ENCODE measurements around the gene TOE1. TPM values are rescaled to one million over a fixed set of nuclear protein-coding genes. Genes with fewer than 3 reads are reported as not detected.
A peak's percentile ranks its signal among the peaks of the same experiment; 100 is the strongest.
"Not testable (repeated sequence)": the region's sequence is repeated elsewhere in the genome, so short reads cannot be mapped to it uniquely, and the experiment has no call there.

Gene TOE1
- polyA plus RNA-seq, 1 donor from 2014 or later: 18.6 TPM

GRCh38 chr1:45356186-45356585 is 16.2 kb downstream of the TOE1 start:
- H3K4me1 Mint-ChIP-seq: peaks cover 6 to 17% (median 10%) of the 10 kb centered on the region in 3 donors
- peaks cover 4% of the 10 kb centered on the region for H3K36me3 Mint-ChIP-seq
- peak overlapping the region in 1 of 4 donors; percentile 44 for H3K4me3 Mint-ChIP-seq
- H3K27me3 Mint-ChIP-seq: no peaks in the 10 kb centered on the region
- H3K9me3 Mint-ChIP-seq: no peaks in the 10 kb centered on the region
- no peak overlapping the region for H3K27ac Mint-ChIP-seq

GRCh38 chr1:45359882-45360513 is 20.0 kb downstream of the TOE1 start:
- peaks cover 12 to 32% (median 24%) of the 10 kb centered on the region in 3 donors for H3K4me1 Mint-ChIP-seq
- H3K36me3 Mint-ChIP-seq: peaks cover 3% of the 10 kb centered on the region
- H3K4me3 Mint-ChIP-seq: peak overlapping the region in 2 of 4 donors; percentile 38 to 55
- no peaks in the 10 kb centered on the region for H3K9me3 Mint-ChIP-seq
- peak overlapping the region in 2 of 3 donors; percentile 21 to 48 for H3K27ac Mint-ChIP-seq
- no peaks in the 10 kb centered on the region for H3K27me3 Mint-ChIP-seq

- not testable (repeated sequence) for H3K27me3 Mint-ChIP-seq, H3K9me3 Mint-ChIP-seq, H3K27ac Mint-ChIP-seq, H3K36me3 Mint-ChIP-seq
- Mint-ChIP-seq H3K4me1 (peaks cover 14 to 31% (median 24%) of the 10 kb centered on the region in 3 donors), H3K4me3 (peak overlapping the region in 2 of 4 donors; percentile 37 to 47)
Observed at GRCh38 chr1:45360981-45361380, 21.0 kb downstream of the TOE1 start.

DNA sequence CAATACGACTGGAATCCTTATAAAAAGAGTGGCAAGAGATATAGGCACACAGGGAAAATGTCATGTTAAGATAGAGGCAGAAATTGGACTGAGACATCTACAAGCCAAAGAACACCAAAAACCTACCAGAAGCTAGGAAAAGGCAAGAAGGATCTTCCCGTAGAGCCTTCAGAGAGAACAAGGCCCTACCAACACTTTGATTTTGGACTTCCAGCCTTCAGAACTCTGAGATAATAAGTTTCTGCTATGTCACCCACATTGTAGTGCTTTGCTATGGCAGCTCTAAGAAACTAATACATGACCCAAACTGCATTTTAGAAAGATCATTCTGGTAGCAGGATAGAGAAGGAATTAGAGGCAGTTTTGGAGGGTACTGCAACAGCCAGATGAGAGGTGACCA is 24.3 kb downstream of the TOE1 start:
- Mint-ChIP-seq H3K27ac (peak overlapping the region in 1 of 3 donors; percentile 53), H3K4me3 (no peak overlapping the region), H3K27me3 (no peaks in the 10 kb centered on the region), H3K4me1 (peaks cover 14 to 29% (median 24%) of the 10 kb centered on the region in 3 donors), H3K36me3 (no peaks in the 10 kb centered on the region), H3K9me3 (no peaks in the 10 kb centered on the region)

DNA sequence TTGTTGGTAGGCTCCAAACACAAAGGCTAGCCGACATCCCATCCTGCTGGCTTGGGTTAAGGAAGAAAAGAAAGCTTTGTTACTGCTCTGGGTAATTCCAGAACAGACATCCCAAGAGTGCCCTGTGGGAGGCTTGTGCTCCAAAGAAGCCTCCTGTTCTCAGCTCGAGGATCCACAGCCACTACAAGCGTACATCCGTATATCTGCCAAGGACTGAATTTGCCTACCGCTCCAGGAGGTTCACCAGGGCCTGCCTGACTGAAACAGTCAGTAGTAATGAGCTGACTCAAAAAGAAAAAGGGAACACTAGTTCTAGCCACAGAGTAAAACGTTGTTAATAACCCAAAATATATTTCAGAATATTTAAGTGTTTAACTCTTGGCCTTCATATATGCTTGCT is 25.1 kb downstream of the TOE1 start:
- H3K27ac Mint-ChIP-seq: peak overlapping the region; percentile 13 to 85 (median 57)
- no peak overlapping the region for H3K4me3 Mint-ChIP-seq
- no peaks in the 10 kb centered on the region for H3K9me3 Mint-ChIP-seq
- peaks cover 11 to 25% (median 19%) of the 10 kb centered on the region in 3 donors for H3K4me1 Mint-ChIP-seq
- H3K27me3 Mint-ChIP-seq: no peaks in the 10 kb centered on the region
- no peaks in the 10 kb centered on the region for H3K36me3 Mint-ChIP-seq

DNA sequence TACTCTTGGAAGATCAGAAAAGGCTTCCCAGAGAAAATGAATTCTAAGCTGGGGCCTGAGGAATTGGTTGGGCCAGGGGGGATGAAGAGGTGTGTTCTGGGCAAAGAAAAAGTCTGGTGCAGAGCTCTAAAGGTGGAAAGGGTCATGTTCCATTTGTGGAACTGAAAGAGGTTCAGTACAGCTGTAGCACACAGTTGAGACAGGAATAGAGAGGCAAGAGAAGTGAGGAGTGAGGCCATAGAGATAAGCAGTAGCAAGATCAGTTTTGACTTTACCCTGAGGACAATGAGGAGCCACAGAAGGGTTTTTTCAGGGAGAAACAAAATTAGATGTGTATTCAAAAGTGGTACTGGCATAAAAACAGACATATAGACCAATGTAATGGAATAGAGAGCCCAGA is 30.6 kb downstream of the TOE1 start:
- no peaks in the 10 kb centered on the region for H3K9me3 Mint-ChIP-seq
- peaks cover 32 to 35% (median 33%) of the 10 kb centered on the region in 3 donors for H3K4me1 Mint-ChIP-seq
- peak overlapping the region in 1 of 3 donors; percentile 81 for H3K27ac Mint-ChIP-seq
- no peak overlapping the region for H3K4me3 Mint-ChIP-seq
- no peaks in the 10 kb centered on the region for H3K27me3 Mint-ChIP-seq
- H3K36me3 Mint-ChIP-seq: no peaks in the 10 kb centered on the region

DNA sequence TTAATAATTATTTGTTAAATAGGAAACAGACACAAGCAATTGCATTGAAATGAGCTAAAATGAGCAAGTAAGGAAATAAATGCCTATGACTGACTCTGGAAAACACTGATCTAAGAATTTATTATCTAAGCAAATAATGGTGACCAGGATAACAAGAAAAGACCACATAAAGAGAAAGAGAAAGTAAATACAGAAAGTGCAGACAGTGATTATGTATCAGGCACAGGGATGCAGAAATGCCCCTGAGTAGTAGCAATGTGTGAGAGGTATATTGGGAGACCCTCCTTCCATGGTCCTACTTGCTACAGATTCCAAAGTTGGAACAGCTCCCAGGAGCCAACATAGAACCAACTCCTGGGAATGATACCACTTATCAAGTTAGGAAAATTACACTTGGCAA is 33.6 kb downstream of the TOE1 start:
- Mint-ChIP-seq H3K9me3 (no peaks in the 10 kb centered on the region), H3K27ac (peak overlapping the region in 2 of 3 donors; percentile 30 to 35), H3K27me3 (no peaks in the 10 kb centered on the region), H3K36me3 (peaks cover 2% of the 10 kb centered on the region), H3K4me3 (peak overlapping the region in 3 of 4 donors; percentile 26 to 56 (median 55)), H3K4me1 (peaks cover 33 to 38% (median 34%) of the 10 kb centered on the region in 3 donors)

- Mint-ChIP-seq H3K9me3 (no peaks in the 10 kb centered on the region), H3K36me3 (peaks cover 5% of the 10 kb centered on the region), H3K4me1 (peaks cover 33 to 37% (median 35%) of the 10 kb centered on the region in 3 donors), H3K4me3 (peak overlapping the region in 3 of 4 donors; percentile 47 to 55 (median 53)), H3K27ac (peak overlapping the region; percentile 7 to 90 (median 19)), H3K27me3 (no peaks in the 10 kb centered on the region)
Observed at GRCh38 chr1:45375104-45376090, 35.4 kb downstream of the TOE1 start.

DNA sequence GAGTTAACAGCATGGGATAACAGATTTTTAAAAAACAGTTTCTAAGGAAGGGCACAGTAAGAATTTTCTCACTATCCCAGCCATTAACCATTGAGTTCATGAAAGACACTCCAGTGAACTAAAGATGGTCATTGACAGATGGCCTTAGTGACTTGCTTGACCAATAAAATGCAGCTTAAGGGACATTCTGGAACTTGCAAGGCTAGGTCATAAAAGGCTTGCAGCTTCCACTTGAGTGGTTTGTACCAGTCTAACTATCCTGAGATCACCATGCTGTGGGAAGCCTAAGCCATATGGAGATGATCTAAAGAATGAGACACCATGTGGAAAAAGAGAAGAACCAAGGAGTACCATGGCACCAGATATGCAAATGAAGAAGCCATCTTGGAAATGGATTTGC is 38.2 kb downstream of the TOE1 start:
- peak overlapping the region in 1 of 3 donors; percentile 1 for H3K27ac Mint-ChIP-seq
- H3K9me3 Mint-ChIP-seq: no peaks in the 10 kb centered on the region
- H3K4me3 Mint-ChIP-seq: no peak overlapping the region
- peaks cover 7% of the 10 kb centered on the region for H3K36me3 Mint-ChIP-seq
- H3K27me3 Mint-ChIP-seq: no peaks in the 10 kb centered on the region
- H3K4me1 Mint-ChIP-seq: peaks cover 19 to 26% (median 24%) of the 10 kb centered on the region in 3 donors

DNA sequence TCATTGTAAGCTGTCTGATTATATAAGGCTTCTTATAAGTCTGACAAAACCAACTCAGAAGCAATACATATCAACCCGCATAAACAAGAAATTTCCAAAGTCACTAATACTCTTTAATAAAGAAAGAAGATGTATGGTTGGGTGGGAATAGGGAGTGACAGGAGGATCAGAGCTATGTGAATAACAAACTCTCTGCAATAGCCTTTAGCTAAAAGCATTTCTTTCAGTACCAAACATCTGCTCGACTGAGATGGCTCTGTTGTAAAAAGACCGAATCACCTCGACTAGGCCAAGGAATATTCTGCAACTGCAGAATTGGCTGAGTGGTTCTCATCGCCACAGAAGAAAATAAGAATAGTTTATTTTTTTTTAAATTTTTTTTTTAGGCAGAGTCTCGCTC is 39.6 kb downstream of the TOE1 start:
- H3K4me3 Mint-ChIP-seq: no peak overlapping the region
- H3K27ac Mint-ChIP-seq: no peak overlapping the region
- peaks cover 10 to 13% (median 13%) of the 10 kb centered on the region in 3 donors for H3K4me1 Mint-ChIP-seq

DNA sequence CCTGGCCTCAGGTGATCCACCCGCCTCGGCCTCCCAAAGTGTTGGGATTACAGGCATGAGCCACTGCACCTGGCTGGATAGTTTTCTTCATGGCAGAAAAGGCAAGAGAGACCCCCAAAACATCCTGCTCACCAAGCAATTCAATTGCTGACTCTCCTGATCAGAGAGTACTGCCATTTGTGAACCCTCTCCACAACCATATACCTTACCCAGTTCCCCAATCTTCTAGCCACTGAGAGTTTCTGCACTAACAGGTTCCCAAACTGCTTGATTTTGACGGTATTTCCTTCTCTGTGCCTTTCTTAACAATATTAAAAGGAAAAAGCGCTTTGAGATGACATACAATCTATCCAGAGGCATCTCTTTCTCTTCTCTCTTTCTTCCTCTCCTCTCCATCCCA is 40.2 kb downstream of the TOE1 start:
- no peaks in the 10 kb centered on the region for H3K9me3 Mint-ChIP-seq
- peaks cover 4 to 7% (median 7%) of the 10 kb centered on the region in 3 donors for H3K4me1 Mint-ChIP-seq
- no peak overlapping the region for H3K4me3 Mint-ChIP-seq
- no peaks in the 10 kb centered on the region for H3K27me3 Mint-ChIP-seq
- H3K27ac Mint-ChIP-seq: peak overlapping the region in 2 of 3 donors; percentile 18 to 60
- H3K36me3 Mint-ChIP-seq: peaks cover 11% of the 10 kb centered on the region

More for the DNA sequence above, 39.6 kb downstream of the TOE1 start:
- Mint-ChIP-seq H3K9me3 (no peaks in the 10 kb centered on the region), H3K36me3 (peaks cover 11% of the 10 kb centered on the region), H3K27me3 (no peaks in the 10 kb centered on the region)

GRCh38 chr1:45380730-45381129 is 40.8 kb downstream of the TOE1 start:
- Mint-ChIP-seq H3K4me1 (peaks cover 2 to 4% (median 3%) of the 10 kb centered on the region in 3 donors), H3K27ac (no peak overlapping the region), H3K4me3 (no peak overlapping the region)

DNA sequence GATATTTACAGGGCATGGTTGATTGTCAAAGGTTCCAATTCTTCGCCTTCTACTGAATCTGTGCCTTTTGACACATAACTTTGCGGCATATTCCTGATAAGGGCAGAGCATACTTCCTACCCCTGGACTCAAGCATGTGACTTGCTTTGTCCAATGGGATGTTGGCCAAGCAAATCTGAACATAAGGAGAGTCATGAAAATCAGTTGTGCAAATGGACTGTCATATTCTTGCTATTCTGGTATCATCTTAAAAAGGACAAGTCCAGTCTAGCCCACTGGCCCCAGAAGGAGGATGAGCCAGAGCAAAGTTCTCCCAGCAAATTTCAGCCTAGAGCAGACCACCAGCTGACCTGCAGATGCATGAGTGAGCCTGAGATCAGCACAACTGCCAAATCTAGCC is 41.3 kb downstream of the TOE1 start:
- H3K9me3 Mint-ChIP-seq: no peaks in the 10 kb centered on the region
- H3K4me3 Mint-ChIP-seq: no peak overlapping the region
- peak overlapping the region in 1 of 3 donors; percentile 1 for H3K27ac Mint-ChIP-seq
- H3K27me3 Mint-ChIP-seq: no peaks in the 10 kb centered on the region
- peaks cover 2 to 4% (median 3%) of the 10 kb centered on the region in 3 donors for H3K4me1 Mint-ChIP-seq
- peaks cover 15% of the 10 kb centered on the region for H3K36me3 Mint-ChIP-seq

More at GRCh38 chr1:45380730-45381129, 40.8 kb downstream of the TOE1 start:
- H3K27me3 Mint-ChIP-seq: no peaks in the 10 kb centered on the region
- H3K36me3 Mint-ChIP-seq: peaks cover 14% of the 10 kb centered on the region
- no peaks in the 10 kb centered on the region for H3K9me3 Mint-ChIP-seq

- Mint-ChIP-seq H3K27ac (no peak overlapping the region), H3K36me3 (peaks cover 18% of the 10 kb centered on the region), H3K9me3 (no peaks in the 10 kb centered on the region), H3K4me1 (peaks cover 0 to 4% (median 4%) of the 10 kb centered on the region in 3 donors), H3K27me3 (no peaks in the 10 kb centered on the region), H3K4me3 (no peak overlapping the region)
Observed at GRCh38 chr1:45383191-45383590, 43.2 kb downstream of the TOE1 start.

DNA sequence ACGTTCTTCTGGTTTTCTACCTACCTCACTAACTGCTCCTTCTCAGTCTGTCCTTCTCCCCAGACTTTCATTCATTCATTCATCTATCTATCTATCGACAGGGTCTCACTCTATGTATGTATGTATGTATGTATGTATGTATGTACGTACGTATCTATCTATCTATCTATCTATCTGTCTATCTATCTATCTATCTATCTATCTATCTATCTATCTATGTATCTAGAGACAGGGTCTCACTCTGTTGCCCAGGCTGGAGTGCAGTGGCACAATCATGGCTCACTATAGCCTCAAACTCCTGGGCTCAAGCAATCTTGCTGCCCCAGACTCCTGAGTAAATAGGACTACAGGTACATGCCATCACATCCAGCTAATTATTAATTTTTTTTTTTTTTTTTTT is 44.2 kb downstream of the TOE1 start:
- peaks cover 14% of the 10 kb centered on the region for H3K36me3 Mint-ChIP-seq
- not testable (repeated sequence) for H3K27ac Mint-ChIP-seq

More for the DNA sequence above, 44.2 kb downstream of the TOE1 start:
- H3K4me1 Mint-ChIP-seq, H3K9me3 Mint-ChIP-seq, H3K4me3 Mint-ChIP-seq, H3K27me3 Mint-ChIP-seq: not testable (repeated sequence)
